Activated CD4-positive, alpha-beta T cell treated with anti-CD3 and anti-CD28 coated beads, Interleukin-2, amount 10 ng/mL, durations not matched to agents 24 days and 14 days (primary cell): ENCODE data around the gene XIST. TPM values are rescaled to one million over a fixed set of nuclear protein-coding genes. Genes with fewer than 3 reads are reported as not detected.

Experiments
- DNase-seq: peaks from one replicate; pipeline ENCODE4 v3.0.0; 2022
- H3K27ac Mint-ChIP-seq: one replicate; pipeline ENCODE4 v1.8.0; 2022; ENCODE audit warnings: mild to moderate bottlenecking, mixed read lengths
- H3K27me3 Mint-ChIP-seq: one replicate; pipeline ENCODE4 v1.8.0; 2022; ENCODE audit warnings: mixed read lengths
- H3K36me3 Mint-ChIP-seq: one replicate; pipeline ENCODE4 v1.8.0; 2022; ENCODE audit warnings: low read depth, mild to moderate bottlenecking, mixed read lengths
- H3K4me1 Mint-ChIP-seq: one replicate; pipeline ENCODE4 v1.8.0; 2021; ENCODE audit warnings: mixed read lengths
- H3K4me3 Mint-ChIP-seq: one replicate; pipeline ENCODE4 v1.8.0; 2022; ENCODE audit warnings: mild to moderate bottlenecking, moderate library complexity, mixed read lengths
- H3K9me3 Mint-ChIP-seq: one replicate; pipeline ENCODE4 v1.8.0; 2021; ENCODE audit warnings: mixed read lengths
- intact Hi-C: fragments of 100-400 bp; cut with micrococcal nuclease; formaldehyde crosslinking; loops from one replicate; pipeline ENCODE4 v1.15.1; 2023
- total RNA-seq: library from RNA; stranded (reverse); gene quantifications from 2 replicates; pipeline ENCODE4 v1.2.3, GENCODE V29; 2022

The XIST gene
- total RNA-seq, 1 donor from 2014 or later = not detected

DNA sequence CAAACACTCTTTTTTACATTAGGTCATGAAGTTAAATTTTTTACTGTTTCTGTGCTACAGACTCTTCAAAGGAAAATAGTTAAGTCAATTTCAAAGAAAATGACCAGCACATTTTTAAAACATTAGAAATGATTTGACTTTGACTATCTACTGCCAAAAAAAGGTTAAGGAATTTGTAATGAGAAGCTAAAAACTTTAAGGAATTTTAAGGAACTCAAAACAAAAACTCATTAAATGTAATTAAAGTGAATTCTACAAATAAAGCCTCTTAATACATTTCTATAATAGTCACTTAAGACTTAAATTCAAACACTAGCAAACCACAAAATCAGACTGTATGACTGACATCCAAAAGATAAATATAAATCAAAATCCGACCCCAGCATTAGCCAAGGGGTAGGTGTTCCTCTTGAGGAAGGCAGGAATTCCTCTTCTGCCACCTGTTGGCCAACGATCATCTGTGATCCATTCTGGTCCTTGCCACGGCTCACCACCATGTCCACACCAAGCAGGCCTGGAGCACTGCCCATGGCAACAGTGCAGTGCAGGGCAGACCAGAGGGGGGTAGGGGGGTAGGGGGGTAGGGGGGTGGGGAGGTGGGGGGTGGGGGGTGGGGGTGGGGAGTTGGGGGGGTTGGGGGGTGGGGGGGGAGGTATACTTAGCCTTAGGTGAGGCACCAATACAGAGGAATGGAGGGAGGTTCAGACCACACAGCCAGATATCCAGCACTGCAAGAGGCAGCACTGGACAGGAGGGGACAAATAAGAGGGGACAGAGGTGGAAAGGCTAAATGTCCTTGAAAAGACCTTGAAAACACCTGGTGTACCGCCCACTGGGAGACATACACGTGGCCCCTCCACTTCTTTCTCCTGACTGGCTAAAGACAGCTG, 2.1 kb downstream of the XIST start:
- H3K36me3 Mint-ChIP-seq = no peaks in the 10 kb centered on the region

DNA sequence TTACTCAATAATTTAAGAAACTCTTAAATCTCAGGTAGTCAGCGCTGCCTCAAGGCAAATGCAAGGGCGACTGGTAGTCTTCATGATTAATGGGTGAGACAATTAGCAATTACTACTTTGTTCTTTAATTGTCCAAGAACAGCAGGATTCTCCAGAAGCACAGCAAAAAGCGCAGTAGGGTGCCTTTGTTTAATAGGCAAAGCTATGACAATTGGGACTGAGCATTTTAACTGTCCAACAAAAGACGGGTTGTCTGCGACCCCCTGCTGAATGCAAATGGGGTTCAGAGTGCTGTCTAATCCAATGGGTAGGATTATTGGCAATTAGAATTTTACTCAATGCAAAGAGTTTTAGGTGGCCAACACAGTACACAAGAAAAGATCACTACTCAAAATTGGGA, 3.4 kb downstream of the XIST start:
- intact Hi-C loops = no loop called here
- Mint-ChIP-seq H3K4me3 (no peak overlapping the region), H3K36me3 (no peaks in the 10 kb centered on the region), H3K27ac (no peak overlapping the region), H3K27me3 (no peaks in the 10 kb centered on the region), H3K9me3 (no peaks in the 10 kb centered on the region), H3K4me1 (no peaks in the 10 kb centered on the region)
- DNase-seq = no peak

More for the DNA sequence above, 2.1 kb downstream of the XIST start:
- DNase-seq = no peak
- H3K4me3 Mint-ChIP-seq = no peak overlapping the region
- intact Hi-C loops = no loop called here
- H3K9me3 Mint-ChIP-seq = no peaks in the 10 kb centered on the region
- no peak overlapping the region for H3K27ac Mint-ChIP-seq
- no peaks in the 10 kb centered on the region for H3K27me3 Mint-ChIP-seq
- no peaks in the 10 kb centered on the region for H3K4me1 Mint-ChIP-seq

GRCh38 chrX:73847991-73848390, 4.5 kb downstream of the XIST start:
- Mint-ChIP-seq H3K4me1 (no peaks in the 10 kb centered on the region), H3K4me3 (no peak overlapping the region), H3K36me3 (no peaks in the 10 kb centered on the region), H3K27ac (no peak overlapping the region), H3K9me3 (no peaks in the 10 kb centered on the region), H3K27me3 (no peaks in the 10 kb centered on the region)
- intact Hi-C loops = no loop called here
- DNase-seq = no peak

GRCh38 chrX:73847100-73847499, 5.4 kb downstream of the XIST start:
- no peaks in the 10 kb centered on the region for H3K9me3 Mint-ChIP-seq
- no peak overlapping the region for H3K4me3 Mint-ChIP-seq
- H3K27me3 Mint-ChIP-seq = no peaks in the 10 kb centered on the region

DNA sequence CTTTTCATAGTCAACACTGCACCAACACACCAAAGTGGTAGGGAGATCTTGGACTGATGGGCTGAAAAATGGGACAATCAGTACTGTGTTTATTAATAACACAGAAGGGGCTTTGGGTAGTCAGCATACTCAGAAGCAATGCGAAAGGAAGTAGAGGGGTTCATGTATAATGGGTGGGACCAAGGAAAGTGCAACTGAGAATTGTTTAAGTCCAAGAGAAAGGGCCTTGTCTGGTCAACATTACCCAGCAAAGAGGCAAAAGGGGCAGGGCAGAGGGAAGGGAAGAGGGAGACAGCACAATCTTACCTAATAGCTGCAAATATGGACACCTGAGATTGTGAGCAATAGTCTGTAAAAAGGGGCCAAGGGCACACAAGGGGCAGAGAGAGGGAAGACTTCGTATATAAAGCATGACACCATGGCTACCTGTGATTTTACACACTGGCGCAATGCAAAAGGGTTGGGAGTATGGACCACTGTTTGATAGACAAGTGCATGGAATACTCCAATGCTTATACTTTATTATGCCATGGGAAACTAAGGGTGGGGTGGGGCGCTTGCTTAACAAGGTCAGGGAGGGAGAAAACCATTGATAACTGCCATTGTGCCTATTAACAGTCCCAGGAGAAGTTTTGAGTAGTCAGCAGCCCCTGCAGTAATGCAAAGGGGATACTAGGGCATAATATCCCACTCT, 9.8 kb downstream of the XIST start:
- Mint-ChIP-seq H3K9me3 (no peaks in the 10 kb centered on the region), H3K27me3 (no peaks in the 10 kb centered on the region), H3K27ac (no peak overlapping the region), H3K4me1 (no peaks in the 10 kb centered on the region), H3K4me3 (no peak overlapping the region), H3K36me3 (no peaks in the 10 kb centered on the region)
- DNase-seq = no peak
- intact Hi-C loops = no loop called here

More at GRCh38 chrX:73847100-73847499, 5.4 kb downstream of the XIST start:
- no peaks in the 10 kb centered on the region for H3K4me1 Mint-ChIP-seq
- H3K36me3 Mint-ChIP-seq = no peaks in the 10 kb centered on the region
- H3K27ac Mint-ChIP-seq = no peak overlapping the region
- intact Hi-C loops = no loop called here
- DNase-seq = no peak

DNA sequence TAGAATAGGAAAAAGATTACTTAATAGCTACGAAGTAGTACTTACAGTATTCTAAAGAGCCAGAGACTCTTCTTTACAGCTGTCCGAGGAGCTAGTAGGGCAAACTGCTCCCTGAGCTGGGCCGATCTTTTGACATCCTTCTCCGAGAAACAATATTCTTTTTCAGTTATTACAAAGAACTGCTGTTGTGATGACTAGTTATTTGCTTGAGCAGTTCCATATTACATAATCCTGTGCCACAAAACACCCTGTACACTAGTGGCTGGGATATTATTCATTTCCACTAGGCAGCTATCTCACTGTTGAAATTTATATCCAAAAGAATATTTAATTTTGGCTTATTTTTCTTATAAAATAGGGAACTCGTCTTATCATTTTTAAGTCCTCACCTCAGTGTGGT, 11.2 kb downstream of the XIST start:
- no peak overlapping the region for H3K27ac Mint-ChIP-seq
- no peaks in the 10 kb centered on the region for H3K36me3 Mint-ChIP-seq
- intact Hi-C loops = no loop called here
- no peak overlapping the region for H3K4me3 Mint-ChIP-seq
- no peaks in the 10 kb centered on the region for H3K4me1 Mint-ChIP-seq
- H3K9me3 Mint-ChIP-seq = no peaks in the 10 kb centered on the region
- DNase-seq = no peak
- H3K27me3 Mint-ChIP-seq = no peaks in the 10 kb centered on the region

DNA sequence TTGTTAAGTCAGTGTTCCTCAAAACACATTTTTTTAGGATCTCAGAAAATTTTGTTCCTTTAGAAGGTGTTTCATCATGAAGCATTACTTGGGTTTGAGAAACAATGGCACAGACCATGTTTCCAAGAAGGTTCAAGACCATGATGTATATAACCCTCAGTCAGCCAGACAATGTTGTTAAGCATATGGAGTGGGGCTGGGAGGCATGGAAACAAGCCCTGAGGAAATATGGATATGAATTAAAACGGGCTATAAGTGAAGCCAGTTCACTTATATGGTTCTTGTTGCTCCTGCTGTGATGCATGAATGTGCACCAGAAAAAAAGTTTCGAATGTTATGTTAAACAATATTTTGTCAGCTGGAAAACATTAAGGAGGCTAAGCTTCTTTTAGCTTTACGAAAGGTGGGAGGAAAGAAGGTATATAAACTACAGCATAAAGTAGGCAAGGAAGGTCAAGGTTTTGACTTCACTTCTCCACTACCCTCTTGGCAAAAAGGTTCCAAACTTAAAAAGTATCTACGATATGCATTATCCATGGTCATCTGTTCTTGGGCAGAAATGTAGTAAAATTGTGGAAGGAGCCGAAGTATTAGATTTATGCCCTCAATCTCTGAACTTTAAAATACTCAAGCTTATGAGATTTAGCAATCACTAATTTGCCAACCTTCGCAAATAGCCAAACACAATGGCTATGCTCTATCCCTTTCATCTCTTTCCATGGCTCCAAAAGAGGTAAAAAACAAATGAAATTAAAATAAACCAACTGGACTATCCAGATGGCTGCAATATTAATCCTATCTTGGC, 12.2 kb downstream of the XIST start:
- Mint-ChIP-seq H3K27ac (no peak overlapping the region), H3K27me3 (no peaks in the 10 kb centered on the region), H3K9me3 (no peaks in the 10 kb centered on the region), H3K4me1 (no peaks in the 10 kb centered on the region), H3K36me3 (no peaks in the 10 kb centered on the region), H3K4me3 (no peak overlapping the region)
- intact Hi-C loops = no loop called here
- DNase-seq = no peak

DNA sequence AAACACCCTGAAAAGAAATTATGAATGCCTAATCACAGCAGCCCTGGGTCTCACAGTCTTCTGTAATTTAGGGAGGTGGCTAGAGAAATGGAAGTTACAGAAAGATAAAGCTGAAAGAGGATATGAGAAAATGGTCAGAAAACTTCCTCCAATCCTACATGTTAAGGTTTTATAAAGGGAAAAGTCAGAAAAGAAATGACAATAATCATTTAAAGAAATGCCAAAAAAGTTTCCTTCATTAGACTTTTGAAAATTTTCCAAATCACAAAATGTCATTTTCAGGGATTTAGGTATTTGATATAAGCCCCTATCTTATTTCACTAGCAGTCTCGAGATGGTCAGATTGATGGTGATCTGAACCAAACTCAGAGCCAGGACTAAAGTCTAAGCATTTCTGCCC, 13.4 kb downstream of the XIST start:
- Mint-ChIP-seq H3K4me3 (no peak overlapping the region), H3K27ac (no peak overlapping the region), H3K27me3 (no peaks in the 10 kb centered on the region), H3K9me3 (no peaks in the 10 kb centered on the region), H3K36me3 (no peaks in the 10 kb centered on the region), H3K4me1 (no peaks in the 10 kb centered on the region)
- DNase-seq = no peak
- intact Hi-C loops = no loop called here

DNA sequence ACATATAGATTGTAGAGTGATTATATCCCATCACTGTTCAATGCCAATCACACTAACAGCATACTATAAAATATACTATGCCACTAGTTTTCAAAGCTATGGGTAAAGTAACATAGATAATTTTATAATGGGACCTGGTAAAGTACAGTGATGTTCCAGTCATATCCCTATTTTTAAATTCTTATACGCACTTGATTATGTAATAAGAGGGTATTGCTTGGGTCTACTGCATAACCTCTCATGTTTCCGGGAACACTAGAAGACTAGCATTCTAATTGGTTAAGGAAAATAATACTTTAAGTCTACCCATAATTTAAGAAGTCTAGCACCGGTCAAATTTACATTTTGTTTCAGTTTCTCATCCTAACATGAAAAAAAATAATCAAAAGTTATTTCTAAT, 14.4 kb downstream of the XIST start:
- Mint-ChIP-seq H3K27me3 (no peaks in the 10 kb centered on the region), H3K9me3 (no peaks in the 10 kb centered on the region), H3K4me1 (no peaks in the 10 kb centered on the region), H3K36me3 (no peaks in the 10 kb centered on the region), H3K4me3 (no peak overlapping the region), H3K27ac (no peak overlapping the region)
- no peak for DNase-seq
- intact Hi-C loops = no loop called here

- DNase-seq = no peak
- H3K27me3 Mint-ChIP-seq = no peaks in the 10 kb centered on the region
- H3K4me3 Mint-ChIP-seq = no peak overlapping the region
- H3K27ac Mint-ChIP-seq = no peak overlapping the region
- intact Hi-C loops = no loop called here
- H3K9me3 Mint-ChIP-seq = no peaks in the 10 kb centered on the region
- no peaks in the 10 kb centered on the region for H3K36me3 Mint-ChIP-seq
- no peaks in the 10 kb centered on the region for H3K4me1 Mint-ChIP-seq
Measured at GRCh38 chrX:73836956-73837477, 15.5 kb downstream of the XIST start.

DNA sequence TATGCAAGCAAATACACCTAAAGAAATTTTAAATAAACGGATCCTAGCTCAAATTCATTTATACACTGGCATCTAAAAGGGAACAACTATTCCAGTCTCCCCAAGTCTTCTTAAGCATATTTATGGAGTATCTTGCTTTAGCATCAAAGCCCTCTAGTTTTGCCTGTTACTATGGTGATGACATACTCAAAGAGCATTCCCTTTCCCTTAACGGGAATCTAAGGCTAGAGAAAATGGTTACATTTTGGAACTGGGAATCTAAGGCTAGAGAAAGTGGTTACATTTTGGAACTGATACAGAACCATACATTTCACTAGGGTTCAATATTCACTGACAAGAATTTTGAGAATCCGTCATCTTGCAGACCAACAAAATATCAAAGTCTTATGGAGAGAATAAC, 18.3 kb downstream of the XIST start:
- intact Hi-C loops = no loop called here

GRCh38 chrX:73832319-73832718, 20.2 kb downstream of the XIST start:
- H3K27ac Mint-ChIP-seq = no peak overlapping the region

More for the DNA sequence above, 18.3 kb downstream of the XIST start:
- Mint-ChIP-seq H3K27me3 (no peaks in the 10 kb centered on the region), H3K4me3 (no peak overlapping the region), H3K36me3 (no peaks in the 10 kb centered on the region), H3K27ac (no peak overlapping the region), H3K9me3 (no peaks in the 10 kb centered on the region), H3K4me1 (no peaks in the 10 kb centered on the region)
- no peak for DNase-seq

DNA sequence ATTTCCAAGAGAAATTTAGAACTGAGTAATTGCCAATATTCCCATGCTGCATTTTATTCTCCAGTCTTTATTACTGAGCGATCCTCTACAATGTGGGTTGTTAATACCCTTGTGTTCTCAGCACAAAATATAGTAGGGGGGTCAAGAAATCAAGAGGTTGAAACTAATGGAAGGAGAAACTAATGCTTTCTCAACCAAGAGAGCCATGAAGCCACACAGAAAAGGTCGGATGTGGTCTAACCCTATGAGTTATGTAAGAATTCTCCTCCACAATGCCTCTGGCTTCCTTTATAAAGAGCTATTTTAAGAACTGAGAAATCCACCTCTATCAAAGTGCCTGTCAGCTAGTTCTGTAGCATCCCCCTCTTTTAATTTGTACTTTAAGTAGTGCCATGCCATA, 21.0 kb downstream of the XIST start:
- no peak overlapping the region for H3K27ac Mint-ChIP-seq
- DNase-seq = no peak
- H3K4me3 Mint-ChIP-seq = no peak overlapping the region
- no peaks in the 10 kb centered on the region for H3K36me3 Mint-ChIP-seq
- intact Hi-C loops = no loop called here
- no peaks in the 10 kb centered on the region for H3K27me3 Mint-ChIP-seq
- H3K4me1 Mint-ChIP-seq = no peaks in the 10 kb centered on the region
- H3K9me3 Mint-ChIP-seq = no peaks in the 10 kb centered on the region

More at GRCh38 chrX:73832319-73832718, 20.2 kb downstream of the XIST start:
- H3K4me3 Mint-ChIP-seq = no peak overlapping the region
- intact Hi-C loops = no loop called here
- H3K4me1 Mint-ChIP-seq = no peaks in the 10 kb centered on the region
- no peaks in the 10 kb centered on the region for H3K9me3 Mint-ChIP-seq
- no peaks in the 10 kb centered on the region for H3K27me3 Mint-ChIP-seq
- DNase-seq = no peak
- no peaks in the 10 kb centered on the region for H3K36me3 Mint-ChIP-seq
